ENCODE measurements around the gene NEK10. TPM values are rescaled to one million over a fixed set of nuclear protein-coding genes. Genes with fewer than 3 reads are reported as not detected.

NEK10 gene
- total and polyA plus RNA-seq, 2 of the 13 experiments (the other 11 are each of a cell fraction or from before 2014, with no cell fraction given): 2.8 to 14.2 TPM

DNA sequence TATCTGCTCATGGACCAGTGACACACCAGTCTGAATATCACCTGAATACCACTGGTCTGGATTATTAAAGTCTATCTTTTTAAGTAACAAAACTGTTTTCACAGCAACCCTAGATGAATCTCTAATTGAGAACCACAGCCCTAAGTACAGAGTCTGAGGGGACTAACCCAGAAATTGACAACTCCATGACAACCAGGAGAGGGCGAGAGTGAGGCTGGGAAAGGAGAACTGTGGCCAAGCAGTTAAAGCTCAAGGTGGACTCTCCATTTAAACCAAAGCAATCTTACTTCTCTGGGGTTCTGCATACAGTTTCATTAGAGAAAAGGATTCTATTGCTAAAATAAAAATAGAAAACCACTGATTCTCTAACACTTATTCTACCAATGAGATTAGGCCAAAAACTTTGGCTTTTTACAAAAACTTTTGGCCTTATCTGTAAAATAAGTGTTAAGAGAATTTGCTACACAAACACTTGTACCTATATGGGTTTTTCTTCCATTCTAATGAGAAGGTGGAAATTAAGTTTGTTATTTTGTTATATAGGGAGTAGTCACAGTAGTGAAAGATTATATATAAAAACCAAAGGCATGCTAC lies 11.4 kb downstream of the NEK10 start:
- H3K36me3 ChIP-seq (replicated peaks in 1 of 2; ENCODE audit: control insufficient read depth in 1 of 2, insufficient read depth in 2 of 2, low read length in 2 of 2): no peaks in the 10 kb centered on the region
- no peak overlapping the region for H3K4me2 ChIP-seq (ENCODE audit: low read depth, low read length)
- CTCF ChIA-PET (ENCODE audit: low intra/inter-chr PET ratio, low total read pairs): interaction anchor here (1.4 to 1.5 kb wide), 2 partner anchors 45 to 110 kb away, joined by 6 to 9 read pairs; no protein-coding TSS in a partner anchor
- POLR2A ChIA-PET: interaction anchor here (0.7 to 1.0 kb wide), 3 partner anchors 9 to 109 kb away, joined by 3 to 4 read pairs (median 3); partner anchors contain the start of gene NEK10
- intact Hi-C loops (cut with micrococcal nuclease; ENCODE audit: unreplicated experiment) (loop anchor here (1.0 to 5.0 kb wide), 3 partner anchors 40 to 324 kb away; no protein-coding TSS in a partner anchor), in situ Hi-C loops (cut with HindIII; ENCODE audit: extremely low pct_ligation_motif_present, low pct_unique_long_range_greater_than_20kb) (no loop called here)
- H3K9ac ChIP-seq (ENCODE audit: insufficient read depth, low read depth, low read length): no peak overlapping the region
- H3K4me3 ChIP-seq (replicated peaks in 1 of 3; ENCODE audit: insufficient read depth in 1 of 3, low read depth in 2 of 3, low read length in 3 of 3): no peak overlapping the region
- peak; percentile 74 for DNase-seq (ENCODE audit: low spot score)
- H2AFZ ChIP-seq (ENCODE audit: low read length): no peak overlapping the region
- WGBS (ENCODE audit: low lambda C conversion rate): 37% methylated on average over 1 of the region's 1 CpG
- H3K4me1 ChIP-seq (ENCODE audit: insufficient read depth, low read length): peaks cover 74% of the 10 kb centered on the region
- no peaks in the 10 kb centered on the region for H3K9me3 ChIP-seq (ENCODE audit: low read length)
- H4K20me1 ChIP-seq (ENCODE audit: insufficient read depth, low read length): no peaks in the 10 kb centered on the region
- H3K27ac ChIP-seq (ENCODE audit: extremely low read length, insufficient read depth, low read length): peak overlapping the region; percentile 99
- no TSS peak for BruUV-seq (replicated peaks)
- no peaks in the 10 kb centered on the region for H3K27me3 ChIP-seq (ENCODE audit: control insufficient read depth in 1 of 2, insufficient read depth in 2 of 2, low read length in 2 of 2)
- peak; percentile 60 for FAIRE-seq
- peak; percentile 51 for ATAC-seq
- H3K79me2 ChIP-seq (ENCODE audit: insufficient read depth, low read length): peaks cover 2% of the 10 kb centered on the region
- TF ChIP-seq ZNF383 (CRISPR knock-in tag; IDR thresholded peaks at IDR 0.05; ENCODE audit: borderline replicate concordance) (no peak), ZNF773 (CRISPR knock-in tag; IDR thresholded peaks at IDR 0.05; ENCODE audit: borderline replicate concordance) (no peak), ZNF367 (CRISPR knock-in tag; IDR thresholded peaks at IDR 0.05; ENCODE audit: borderline replicate concordance) (no peak), STAG1 (CRISPR knock-in tag; IDR thresholded peaks at IDR 0.05) (peak; percentile 81), CREM (IDR thresholded peaks at IDR 0.05) (no peak), CREM (CRISPR knock-in tag; IDR thresholded peaks at IDR 0.05) (no peak), JUND (CRISPR knock-in tag; IDR thresholded peaks at IDR 0.05) (no peak), ZNF7 (CRISPR knock-in tag; IDR thresholded peaks at IDR 0.05) (no peak), TARDBP (CRISPR knock-in tag; IDR thresholded peaks at IDR 0.05) (no peak), ZNF720 (CRISPR knock-in tag; IDR thresholded peaks at IDR 0.05) (no peak), ZNF776 (CRISPR knock-in tag; IDR thresholded peaks at IDR 0.05) (no peak), ZNF563 (CRISPR knock-in tag; IDR thresholded peaks at IDR 0.05) (no peak), CBFB (CRISPR knock-in tag; IDR thresholded peaks at IDR 0.05) (no peak), ZNF879 (CRISPR knock-in tag; IDR thresholded peaks at IDR 0.05) (no peak), ZNF17 (CRISPR knock-in tag; IDR thresholded peaks at IDR 0.05) (no peak), FOXM1 (CRISPR knock-in tag; IDR thresholded peaks at IDR 0.05) (no peak), HDAC2 (CRISPR knock-in tag; IDR thresholded peaks at IDR 0.05) (0 out of 2 replicates have a peak, but pooled peaks have one; percentile 37), ZNF10 (CRISPR knock-in tag; IDR thresholded peaks at IDR 0.05; ENCODE audit: borderline replicate concordance, low read depth) (no peak)
- TF ChIP-seq, protein P1, sequence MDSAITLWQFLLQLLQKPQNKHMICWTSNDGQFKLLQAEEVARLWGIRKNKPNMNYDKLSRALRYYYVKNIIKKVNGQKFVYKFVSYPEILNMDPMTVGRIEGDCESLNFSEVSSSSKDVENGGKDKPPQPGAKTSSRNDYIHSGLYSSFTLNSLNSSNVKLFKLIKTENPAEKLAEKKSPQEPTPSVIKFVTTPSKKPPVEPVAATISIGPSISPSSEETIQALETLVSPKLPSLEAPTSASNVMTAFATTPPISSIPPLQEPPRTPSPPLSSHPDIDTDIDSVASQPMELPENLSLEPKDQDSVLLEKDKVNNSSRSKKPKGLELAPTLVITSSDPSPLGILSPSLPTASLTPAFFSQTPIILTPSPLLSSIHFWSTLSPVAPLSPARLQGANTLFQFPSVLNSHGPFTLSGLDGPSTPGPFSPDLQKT (CRISPR knock-in tag; IDR thresholded peaks at IDR 0.05; ENCODE audit: borderline replicate concordance): no peak
- TF ChIP-seq, protein P2, sequence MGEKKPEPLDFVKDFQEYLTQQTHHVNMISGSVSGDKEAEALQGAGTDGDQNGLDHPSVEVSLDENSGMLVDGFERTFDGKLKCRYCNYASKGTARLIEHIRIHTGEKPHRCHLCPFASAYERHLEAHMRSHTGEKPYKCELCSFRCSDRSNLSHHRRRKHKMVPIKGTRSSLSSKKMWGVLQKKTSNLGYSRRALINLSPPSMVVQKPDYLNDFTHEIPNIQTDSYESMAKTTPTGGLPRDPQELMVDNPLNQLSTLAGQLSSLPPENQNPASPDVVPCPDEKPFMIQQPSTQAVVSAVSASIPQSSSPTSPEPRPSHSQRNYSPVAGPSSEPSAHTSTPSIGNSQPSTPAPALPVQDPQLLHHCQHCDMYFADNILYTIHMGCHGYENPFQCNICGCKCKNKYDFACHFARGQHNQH (CRISPR knock-in tag; IDR thresholded peaks at IDR 0.05): 0 out of 2 replicates have a peak, but pooled peaks have one; percentile 39
- TF ChIP-seq, protein P3, sequence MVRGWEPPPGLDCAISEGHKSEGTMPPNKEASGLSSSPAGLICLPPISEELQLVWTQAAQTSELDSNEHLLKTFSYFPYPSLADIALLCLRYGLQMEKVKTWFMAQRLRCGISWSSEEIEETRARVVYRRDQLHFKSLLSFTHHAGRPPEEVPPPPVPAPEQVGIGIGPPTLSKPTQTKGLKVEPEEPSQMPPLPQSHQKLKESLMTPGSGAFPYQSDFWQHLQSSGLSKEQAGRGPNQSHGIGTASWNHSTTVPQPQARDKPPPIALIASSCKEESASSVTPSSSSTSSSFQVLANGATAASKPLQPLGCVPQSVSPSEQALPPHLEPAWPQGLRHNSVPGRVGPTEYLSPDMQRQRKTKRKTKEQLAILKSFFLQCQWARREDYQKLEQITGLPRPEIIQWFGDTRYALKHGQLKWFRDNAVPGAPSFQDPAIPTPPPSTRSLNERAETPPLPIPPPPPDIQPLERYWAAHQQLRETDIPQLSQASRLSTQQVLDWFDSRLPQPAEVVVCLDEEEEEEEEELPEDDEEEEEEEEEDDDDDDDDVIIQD (CRISPR knock-in tag; IDR thresholded peaks at IDR 0.05; ENCODE audit: low read depth): no peak

Data from HepG2 (cell line).